CD4-positive, alpha-beta T cell treated with Interleukin-2 at 100 ng/mL for 4 hours (primary cell): ENCODE data around the gene CHST3.
A peak's percentile ranks its signal among the peaks of the same experiment; 100 is the strongest.
"Not testable (repeated sequence)": the region's sequence is repeated elsewhere in the genome, so short reads cannot be mapped to it uniquely, and the experiment has no call there.

Experiments used
- DNase-seq: peaks from one replicate; pipeline ENCODE4 v3.0.0-alpha.2; 2020; ENCODE audit warnings: low spot score

CHST3 gene

GRCh38 chr10:72030762-72031543, 66.8 kb downstream of the CHST3 start:
- no peak for DNase-seq

DNA sequence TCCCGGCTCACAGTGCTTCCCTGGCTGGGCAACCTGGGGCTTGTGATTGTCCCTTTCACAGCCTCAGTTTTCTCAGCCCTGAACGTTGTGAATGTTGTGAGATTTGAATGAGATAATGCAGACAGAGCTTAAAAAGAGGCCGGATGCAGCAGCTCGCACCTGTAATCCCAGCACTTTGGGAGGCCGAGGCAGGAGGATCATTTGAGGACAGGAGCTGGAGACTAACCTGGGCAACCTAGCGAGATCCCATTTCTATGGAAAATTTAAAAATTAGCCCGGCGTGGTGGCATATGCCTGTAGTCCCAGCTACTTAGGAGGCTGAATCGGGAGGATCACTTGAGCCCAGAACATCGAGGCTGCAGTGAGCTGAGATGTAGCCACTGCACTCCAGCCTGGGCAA, 67.5 kb downstream of the CHST3 start:
- DNase-seq: no peak

DNA sequence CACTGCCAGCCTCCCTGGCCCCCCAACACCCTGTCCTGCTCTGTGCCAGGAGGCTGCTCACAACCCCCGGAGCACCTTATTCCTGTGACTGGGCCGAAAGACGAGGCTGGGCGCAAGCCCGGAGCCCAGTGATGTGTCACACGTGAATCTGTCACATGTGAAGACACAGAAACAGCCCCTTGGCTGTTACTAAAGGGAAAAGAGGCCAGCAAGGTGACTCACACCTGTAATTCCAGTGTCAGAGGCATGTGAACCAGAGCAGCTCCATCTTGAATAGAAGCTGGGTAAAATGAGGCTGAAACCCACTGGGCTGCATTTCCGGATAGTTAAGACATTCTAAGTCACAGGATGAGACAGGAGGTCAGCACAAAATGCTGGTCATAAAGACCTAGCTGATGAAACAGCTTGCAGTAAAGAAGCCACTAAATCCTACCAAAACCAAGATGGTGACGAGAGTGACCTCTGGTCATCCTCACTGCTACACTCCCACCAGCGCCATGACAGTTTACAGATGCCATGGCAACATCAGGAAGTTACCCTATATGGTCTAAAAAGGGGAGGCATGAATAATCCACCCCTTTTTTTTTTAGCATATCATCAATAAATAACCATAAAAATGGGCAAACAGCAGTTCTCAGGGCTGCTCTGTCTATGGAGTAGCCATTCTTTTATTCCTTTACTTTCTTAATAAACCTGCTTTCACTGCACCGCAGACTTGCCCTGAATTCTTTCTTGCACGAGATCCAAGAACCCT, 68.4 kb downstream of the CHST3 start:
- DNase-seq: not testable (repeated sequence)

- no peak for DNase-seq
Observed at GRCh38 chr10:72034040-72034499, 69.9 kb downstream of the CHST3 start.

- DNase-seq: no peak
Observed at GRCh38 chr10:72034761-72035160, 70.6 kb downstream of the CHST3 start.

DNA sequence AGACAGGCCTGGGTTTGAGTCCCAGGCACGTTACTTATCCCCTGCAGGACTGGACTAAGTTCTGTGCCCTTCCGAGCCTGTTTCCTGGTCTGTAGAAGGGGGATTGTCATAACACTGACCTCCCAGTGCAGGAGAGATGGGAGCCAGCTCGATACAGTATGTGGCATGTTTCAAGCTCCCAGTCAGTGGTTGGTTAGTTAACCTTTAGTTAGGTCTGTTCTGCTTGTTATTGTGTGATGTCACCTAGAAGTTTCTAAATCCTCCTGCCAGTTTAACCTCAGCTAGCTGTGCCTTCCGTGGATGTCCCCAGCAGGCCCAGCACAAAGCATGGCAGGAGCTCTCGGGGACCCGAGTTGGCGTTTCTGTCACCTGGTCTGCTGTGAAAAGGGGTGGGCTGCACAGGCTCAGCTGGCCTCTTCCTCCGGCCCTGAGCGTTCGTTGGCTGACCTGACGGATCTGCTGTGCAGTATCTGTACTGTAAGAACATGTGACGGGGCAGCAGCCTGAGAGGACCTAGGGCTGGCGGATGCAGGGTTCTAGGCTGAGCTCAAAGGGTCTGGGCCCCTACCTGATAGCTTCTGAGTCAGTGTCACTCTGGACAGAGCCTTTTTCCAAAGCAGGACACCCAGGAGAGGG, 71.2 kb downstream of the CHST3 start:
- DNase-seq: no peak

GRCh38 chr10:72037266-72037665, 73.1 kb downstream of the CHST3 start:
- no peak for DNase-seq

DNA sequence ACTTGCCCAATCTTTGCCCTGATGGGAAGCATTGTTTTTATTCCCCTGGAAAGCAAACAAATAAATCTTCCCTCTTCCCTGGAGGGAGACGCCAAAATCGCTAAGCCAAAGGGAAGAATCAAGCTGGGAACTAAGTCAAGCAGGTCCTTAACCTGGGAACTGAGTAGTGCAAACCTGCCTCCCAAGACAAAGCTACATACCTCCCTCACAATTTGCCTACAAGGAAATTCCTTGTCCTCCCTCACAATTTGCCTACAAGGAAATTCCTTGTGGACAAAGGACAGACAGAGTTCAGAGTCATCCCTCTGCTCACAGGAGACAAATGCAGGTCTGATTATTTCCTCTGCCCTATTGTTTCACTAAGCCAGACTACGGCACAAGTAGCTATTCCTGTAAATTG, 73.6 kb downstream of the CHST3 start:
- no peak for DNase-seq

- no peak for DNase-seq
Observed at GRCh38 chr10:72038458-72039001, 74.3 kb downstream of the CHST3 start.

DNA sequence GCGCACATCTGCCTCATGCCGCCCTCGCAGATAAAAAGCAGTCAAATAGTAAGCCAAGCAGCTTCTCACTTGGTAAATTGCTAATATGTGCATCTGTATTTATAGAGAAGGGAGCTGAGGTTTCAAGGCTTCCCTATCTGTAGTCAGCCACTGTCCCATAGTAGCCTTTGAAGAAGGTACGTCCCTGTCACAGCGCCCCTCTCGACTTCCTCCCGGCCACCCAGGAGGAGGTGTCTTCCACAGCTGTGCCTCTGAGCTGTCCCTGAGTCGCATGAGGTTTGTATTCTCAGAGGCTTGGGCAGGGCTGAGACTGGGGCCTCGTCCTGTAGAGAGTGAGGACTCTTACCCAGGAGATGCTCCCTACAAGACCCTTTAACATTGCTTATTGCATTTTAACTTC, 75.2 kb downstream of the CHST3 start:
- no peak for DNase-seq

GRCh38 chr10:72041491-72041890, 77.3 kb downstream of the CHST3 start:
- DNase-seq: no peak

DNA sequence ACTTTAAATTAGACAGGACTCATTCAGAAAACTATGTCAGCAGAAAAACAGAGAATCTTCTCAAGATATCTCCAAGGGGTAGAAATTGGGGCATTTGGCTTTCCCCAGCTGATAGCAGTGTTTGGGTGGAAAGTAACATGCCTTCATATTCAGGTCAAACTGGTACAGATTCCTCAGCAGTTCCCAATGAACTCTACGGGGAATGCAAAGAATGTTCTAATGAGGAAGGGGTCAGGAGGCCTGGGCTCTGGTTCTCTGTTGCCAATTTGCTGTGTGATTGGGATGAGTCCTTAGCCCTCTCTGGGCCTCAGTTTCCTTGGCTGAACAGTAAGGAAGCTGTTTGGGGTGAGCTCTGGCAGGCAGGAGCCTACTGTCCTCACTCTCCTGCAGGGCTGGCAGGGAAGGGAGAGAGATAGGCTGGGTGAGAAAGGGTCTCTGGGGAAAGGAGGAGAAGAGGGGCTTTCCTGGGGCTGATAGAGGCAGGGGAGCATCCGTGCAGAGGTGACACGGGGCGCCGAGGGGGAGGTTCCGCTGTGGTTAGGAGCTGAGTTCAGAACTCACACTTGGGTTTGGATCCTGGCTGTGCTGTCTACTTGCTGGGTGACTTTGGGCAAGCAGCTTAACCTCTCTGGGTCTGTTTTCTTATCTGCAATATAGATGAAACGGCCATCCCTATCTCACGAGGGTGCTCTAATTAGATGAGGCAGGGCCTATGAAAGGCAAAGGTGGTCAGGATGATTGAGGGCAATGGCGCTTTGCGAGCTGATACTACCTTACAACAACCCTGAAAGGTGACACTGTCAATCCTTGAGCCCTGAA, 79.0 kb downstream of the CHST3 start:
- DNase-seq: no peak

GRCh38 chr10:72044417-72045041, 80.3 kb downstream of the CHST3 start:
- no peak for DNase-seq

- no peak for DNase-seq
Observed at GRCh38 chr10:72045586-72045985, 81.4 kb downstream of the CHST3 start.

DNA sequence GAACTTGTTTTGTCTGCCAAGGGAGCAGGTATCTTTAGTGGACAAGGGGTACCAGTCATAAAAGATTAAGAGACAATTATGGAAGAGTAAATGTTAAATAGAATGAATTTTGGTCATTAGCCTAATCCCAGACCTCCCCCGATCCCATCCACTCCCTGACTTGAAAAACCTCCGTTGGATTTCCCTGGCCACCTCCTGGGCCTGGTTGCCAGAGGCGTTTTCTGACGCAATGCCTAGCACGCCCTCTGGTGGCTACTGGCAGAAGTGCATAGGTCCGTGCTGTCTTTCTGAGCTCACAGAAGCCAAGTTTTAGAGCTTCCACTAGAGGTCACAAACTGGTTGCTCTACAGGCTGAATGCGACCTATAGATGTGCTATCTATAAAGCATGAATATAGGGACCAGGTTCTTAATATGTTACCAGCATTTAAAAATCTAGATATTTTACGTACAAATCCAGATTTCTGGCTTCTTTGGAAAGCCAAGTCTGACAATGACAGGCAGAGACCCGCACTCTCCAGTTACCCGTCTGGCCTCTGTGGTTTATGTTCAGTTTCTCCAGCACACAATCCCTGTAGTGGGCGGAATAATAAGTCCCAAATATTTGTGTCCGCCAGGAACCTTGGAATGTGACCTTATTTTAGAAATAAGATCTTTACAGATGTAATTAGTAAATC, 84.4 kb downstream of the CHST3 start:
- peak; percentile 91 for DNase-seq

DNA sequence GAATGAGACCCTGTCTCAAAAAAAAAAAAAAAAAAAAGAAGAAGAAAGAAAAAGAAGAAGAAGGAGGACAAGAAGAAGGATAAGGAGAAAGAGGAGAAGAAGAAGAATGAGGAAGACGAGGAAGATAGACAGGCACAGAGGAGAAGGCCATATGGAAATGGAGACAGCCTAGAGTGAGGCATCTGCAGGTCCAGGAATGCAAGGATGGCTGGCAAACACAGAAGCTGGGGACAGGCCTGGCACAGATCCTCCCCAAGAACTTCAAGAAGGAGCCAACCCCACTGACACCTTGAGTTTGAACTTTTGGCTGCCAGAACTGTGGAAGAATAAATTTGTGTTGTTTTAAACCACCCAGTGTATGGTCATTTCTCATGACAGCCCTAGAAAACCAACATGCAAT, 85.3 kb downstream of the CHST3 start:
- DNase-seq: no peak

GRCh38 chr10:72049969-72050781, 86.0 kb downstream of the CHST3 start:
- DNase-seq: no peak

- no peak for DNase-seq
Observed at GRCh38 chr10:72050873-72051272, 86.7 kb downstream of the CHST3 start.

DNA sequence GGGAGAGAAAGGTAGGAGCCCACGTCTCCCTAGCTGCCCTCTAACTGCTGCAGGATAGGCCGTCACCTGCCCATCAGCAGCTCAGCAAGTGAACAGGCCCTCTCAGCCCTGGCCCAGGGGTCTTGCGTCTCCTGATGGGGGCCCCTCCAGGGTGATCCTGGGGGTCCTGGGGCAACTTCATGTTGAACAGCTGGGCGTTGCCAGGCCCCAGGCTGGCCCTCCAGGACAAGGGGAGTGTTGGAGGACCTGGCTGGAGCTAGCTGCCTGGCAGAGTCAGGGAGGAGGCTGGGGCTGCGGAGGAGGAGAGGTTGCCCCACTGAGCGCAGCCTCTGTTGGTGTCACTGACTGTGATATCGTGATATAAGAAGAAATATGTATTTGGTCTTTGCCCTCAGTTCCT, 89.5 kb downstream of the CHST3 start:
- DNase-seq: no peak

- no peak for DNase-seq
Observed at GRCh38 chr10:72056113-72056512, 91.9 kb downstream of the CHST3 start.
